Fibroblast of lung (primary cell): ENCODE measurements around the gene VPS37C.

Experiments
- CTCF ChIP-seq, 2 donors: IDR thresholded peaks in 1 of 2; conservative IDR thresholded peaks in 1 of 2; 1 replicate in 1 of 2; 2 replicates in 1 of 2; pipeline ENCODE4 v1.5.1; 2011 to 2012; ENCODE audit warnings: low read length in 2 of 2, control low read depth in 1 of 2, inconsistent platforms in 1 of 2, low read depth in 1 of 2, mild to moderate bottlenecking in 1 of 2
- EZH2 ChIP-seq: IDR thresholded peaks from 2 replicates; pipeline ENCODE4 v1.5.1; 2012; ENCODE audit warnings: low read length, control low read depth, mild to moderate bottlenecking; ENCODE audit errors: missing control alignments

DNA sequence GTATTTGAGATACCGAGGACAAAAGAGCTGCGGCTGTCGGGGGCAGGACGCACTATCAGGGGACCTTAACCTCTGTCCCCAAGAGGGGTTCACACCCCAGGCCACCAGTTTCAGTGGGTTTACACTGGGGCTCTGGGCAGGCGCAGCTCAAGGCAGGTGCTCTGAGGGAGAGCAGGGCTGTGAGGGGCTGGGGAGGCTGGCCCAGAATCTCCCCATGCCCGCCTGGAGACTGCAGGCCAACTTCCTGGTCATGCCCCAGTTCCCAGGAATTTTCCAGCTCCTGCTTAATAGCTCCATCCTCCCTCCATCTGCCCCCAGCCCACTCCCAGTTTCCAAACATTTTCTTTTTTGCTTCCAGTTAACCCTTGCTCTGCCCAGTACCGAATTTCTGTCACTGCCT lies 34.5 kb upstream of the VPS37C start:
- TF ChIP-seq CTCF (conservative IDR thresholded peaks at IDR 0.05 in 1 of 2, IDR thresholded peaks at IDR 0.05 in 1 of 2; ENCODE audit: low read depth in 1 of 2, low read length in 2 of 2) (no peak), EZH2 (no peak)
